ENCODE measurements around the gene LRRC74B.

DNA sequence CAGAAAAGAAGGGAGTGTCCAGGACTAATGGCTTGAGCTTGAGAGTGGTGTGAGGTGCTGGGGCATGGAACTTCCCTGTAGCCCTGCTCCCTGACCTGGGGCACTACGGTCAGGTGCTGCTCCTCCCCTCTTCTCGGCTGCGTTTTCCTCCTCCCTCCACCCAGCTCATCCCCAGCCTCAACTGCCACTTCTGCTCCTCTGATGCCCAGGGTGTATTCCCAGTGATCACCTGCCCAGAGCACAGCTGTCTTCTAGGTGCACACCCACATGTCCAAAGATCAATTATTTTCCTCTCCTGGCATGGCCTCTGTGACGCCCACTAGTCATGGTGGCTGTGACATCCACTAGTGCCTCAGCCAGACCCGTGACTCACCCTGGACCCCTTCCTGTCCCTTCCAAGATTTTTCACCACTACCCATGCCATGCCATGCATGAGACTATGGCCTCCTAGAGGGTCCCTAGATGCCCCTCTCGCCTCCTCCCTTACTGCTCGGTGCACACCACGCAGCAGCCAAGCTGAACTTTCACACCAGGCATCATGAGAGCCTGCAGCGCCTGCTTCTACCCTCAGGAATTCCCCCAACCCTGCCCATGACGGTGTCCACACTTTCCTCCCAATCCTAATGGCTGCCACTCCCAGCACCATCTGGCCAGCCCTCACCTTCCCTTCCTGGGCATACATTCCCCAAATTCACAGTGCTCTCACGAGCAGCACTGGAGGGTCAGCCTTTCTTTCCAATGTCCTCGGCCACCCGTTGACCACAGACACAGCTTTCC, 28.9 kb upstream of the LRRC74B start:
- TF ChIP-seq, protein P1, sequence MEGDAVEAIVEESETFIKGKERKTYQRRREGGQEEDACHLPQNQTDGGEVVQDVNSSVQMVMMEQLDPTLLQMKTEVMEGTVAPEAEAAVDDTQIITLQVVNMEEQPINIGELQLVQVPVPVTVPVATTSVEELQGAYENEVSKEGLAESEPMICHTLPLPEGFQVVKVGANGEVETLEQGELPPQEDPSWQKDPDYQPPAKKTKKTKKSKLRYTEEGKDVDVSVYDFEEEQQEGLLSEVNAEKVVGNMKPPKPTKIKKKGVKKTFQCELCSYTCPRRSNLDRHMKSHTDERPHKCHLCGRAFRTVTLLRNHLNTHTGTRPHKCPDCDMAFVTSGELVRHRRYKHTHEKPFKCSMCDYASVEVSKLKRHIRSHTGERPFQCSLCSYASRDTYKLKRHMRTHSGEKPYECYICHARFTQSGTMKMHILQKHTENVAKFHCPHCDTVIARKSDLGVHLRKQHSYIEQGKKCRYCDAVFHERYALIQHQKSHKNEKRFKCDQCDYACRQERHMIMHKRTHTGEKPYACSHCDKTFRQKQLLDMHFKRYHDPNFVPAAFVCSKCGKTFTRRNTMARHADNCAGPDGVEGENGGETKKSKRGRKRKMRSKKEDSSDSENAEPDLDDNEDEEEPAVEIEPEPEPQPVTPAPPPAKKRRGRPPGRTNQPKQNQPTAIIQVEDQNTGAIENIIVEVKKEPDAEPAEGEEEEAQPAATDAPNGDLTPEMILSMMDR (IDR thresholded peaks at IDR 0.05) = no peak
- no peak for TF ChIP-seq POLR2A (IDR thresholded peaks at IDR 0.05)
